ENCODE results near the gene MAGI1.

The MAGI1 gene

GRCh38 chr3:65659396-65659795 is 379.3 kb downstream of the MAGI1 start:
- Mint-ChIP-seq H3K9me3 (peaks cover 4% of the 10 kb centered on the region), H3K27ac (no peak overlapping the region)

DNA sequence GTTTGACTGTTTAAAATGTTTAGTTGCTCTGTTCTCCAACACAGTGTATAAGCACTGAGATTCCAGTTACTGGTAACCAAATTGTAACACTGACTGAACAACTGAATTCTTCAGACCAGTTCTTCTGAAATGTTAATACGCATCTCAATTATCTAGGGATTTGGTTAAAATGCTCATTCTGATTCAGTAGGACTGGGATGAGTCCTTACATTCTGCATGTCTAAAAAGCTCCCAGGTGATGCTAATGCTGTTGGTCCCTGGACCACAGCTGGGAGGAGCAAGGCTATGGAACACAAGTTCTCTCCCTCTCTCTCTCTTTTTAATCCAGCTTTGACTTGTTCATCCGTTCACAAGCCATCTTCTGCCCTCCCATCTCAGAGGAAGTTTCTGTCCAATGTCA is 380.3 kb downstream of the MAGI1 start:
- Mint-ChIP-seq H3K27ac (no peak overlapping the region), H3K9me3 (peaks cover 4% of the 10 kb centered on the region), H3K4me1 (no peaks in the 10 kb centered on the region), H3K36me3 (no peaks in the 10 kb centered on the region), H3K4me3 (no peak overlapping the region)
- ATAC-seq (no peak), DNase-seq (ENCODE audit: low spot score in 2 of 2) (no peak)

More at GRCh38 chr3:65659396-65659795, 379.3 kb downstream of the MAGI1 start:
- ATAC-seq (no peak), DNase-seq (ENCODE audit: low spot score in 2 of 2) (no peak)
- Mint-ChIP-seq H3K36me3 (no peaks in the 10 kb centered on the region), H3K4me3 (no peak overlapping the region), H3K4me1 (no peaks in the 10 kb centered on the region)

- no peak overlapping the region for H3K27ac Mint-ChIP-seq
- no peaks in the 10 kb centered on the region for H3K4me1 Mint-ChIP-seq
- no peak for ATAC-seq
- H3K4me3 Mint-ChIP-seq, result no peak overlapping the region
- no peak for DNase-seq (ENCODE audit: low spot score in 2 of 2)
- no peaks in the 10 kb centered on the region for H3K36me3 Mint-ChIP-seq
- peaks cover 9% of the 10 kb centered on the region for H3K9me3 Mint-ChIP-seq
These were observed 383.7 kb downstream of the MAGI1 start for GRCh38 chr3:65655061-65655460.

- no peak for DNase-seq (ENCODE audit: low spot score in 2 of 2)
- no peaks in the 10 kb centered on the region for H3K36me3 Mint-ChIP-seq
These were observed 385.0 kb downstream of the MAGI1 start for GRCh38 chr3:65653731-65654130.

GRCh38 chr3:65650247-65650646 is 388.5 kb downstream of the MAGI1 start:
- Mint-ChIP-seq H3K9me3 (peaks cover 18% of the 10 kb centered on the region), H3K4me1 (no peaks in the 10 kb centered on the region), H3K36me3 (no peaks in the 10 kb centered on the region), H3K4me3 (no peak overlapping the region), H3K27ac (no peak overlapping the region)
- DNase-seq (ENCODE audit: low spot score in 2 of 2) (no peak), ATAC-seq (no peak)

More at GRCh38 chr3:65653731-65654130, 385.0 kb downstream of the MAGI1 start:
- no peak overlapping the region for H3K27ac Mint-ChIP-seq
- no peak for ATAC-seq
- no peaks in the 10 kb centered on the region for H3K4me1 Mint-ChIP-seq
- H3K4me3 Mint-ChIP-seq, result no peak overlapping the region
- peaks cover 7% of the 10 kb centered on the region for H3K9me3 Mint-ChIP-seq

- no peak for DNase-seq (ENCODE audit: low spot score in 2 of 2)
- H3K36me3 Mint-ChIP-seq, result no peaks in the 10 kb centered on the region
- H3K27ac Mint-ChIP-seq, result no peak overlapping the region
- no peak for ATAC-seq
- H3K4me1 Mint-ChIP-seq, result no peaks in the 10 kb centered on the region
- no peak overlapping the region for H3K4me3 Mint-ChIP-seq
- peaks cover 26% of the 10 kb centered on the region for H3K9me3 Mint-ChIP-seq
These were observed 391.3 kb downstream of the MAGI1 start for GRCh38 chr3:65647369-65647768.

- H3K27ac Mint-ChIP-seq, result no peak overlapping the region
- H3K4me1 Mint-ChIP-seq, result no peaks in the 10 kb centered on the region
- no peak overlapping the region for H3K4me3 Mint-ChIP-seq
- H3K9me3 Mint-ChIP-seq, result peaks cover 25% of the 10 kb centered on the region
- no peak for DNase-seq (ENCODE audit: low spot score in 2 of 2)
- no peak for ATAC-seq
- no peaks in the 10 kb centered on the region for H3K36me3 Mint-ChIP-seq
These were observed 395.8 kb downstream of the MAGI1 start for GRCh38 chr3:65642883-65643282.

DNA sequence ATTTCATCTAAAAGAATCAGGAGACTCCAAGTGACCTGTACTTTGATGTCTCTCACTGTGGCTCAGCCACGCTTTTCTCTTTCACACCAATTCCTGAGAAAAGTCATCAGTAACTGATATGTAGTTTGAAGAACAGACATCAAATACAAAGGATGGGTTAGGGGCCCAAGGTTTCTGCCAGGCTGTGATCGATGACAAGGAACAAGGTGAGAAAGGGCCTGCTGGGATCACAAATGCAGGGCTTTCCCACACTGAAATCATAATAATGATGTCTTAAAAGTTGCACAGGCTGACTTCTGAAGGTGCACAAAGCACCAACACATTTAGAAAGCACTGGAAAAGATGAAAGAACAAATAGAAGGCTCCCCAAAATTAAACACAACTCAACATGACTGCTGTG is 396.9 kb downstream of the MAGI1 start:
- Mint-ChIP-seq H3K4me3 (no peak overlapping the region), H3K4me1 (no peaks in the 10 kb centered on the region), H3K27ac (no peak overlapping the region), H3K36me3 (no peaks in the 10 kb centered on the region), H3K9me3 (peaks cover 24% of the 10 kb centered on the region)
- no peak for DNase-seq (ENCODE audit: low spot score in 2 of 2)
- ATAC-seq, result no peak

GRCh38 chr3:65641045-65641444 is 397.7 kb downstream of the MAGI1 start:
- ATAC-seq, result no peak
- no peaks in the 10 kb centered on the region for H3K4me1 Mint-ChIP-seq

DNA sequence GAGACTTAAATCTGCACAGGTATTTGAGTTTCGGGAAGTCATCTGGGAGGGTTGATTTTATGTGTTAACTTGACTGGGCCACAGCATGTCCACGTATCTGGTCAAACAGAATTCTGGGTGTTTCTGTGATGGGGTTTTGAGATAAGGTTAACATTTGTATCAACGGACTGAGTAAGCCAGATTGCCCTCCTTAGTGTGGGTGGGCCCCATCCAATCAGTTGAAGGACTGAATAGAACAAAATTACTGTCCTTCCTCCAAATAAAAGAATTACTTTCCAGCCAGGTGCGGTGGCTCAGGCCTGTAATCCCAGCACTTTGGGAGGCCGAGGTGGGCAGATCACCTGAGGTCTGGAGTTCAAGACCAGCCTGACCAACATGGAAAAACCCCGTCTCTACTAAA is 399.3 kb downstream of the MAGI1 start:
- no peak for ATAC-seq
- no peaks in the 10 kb centered on the region for H3K4me1 Mint-ChIP-seq
- no peak for DNase-seq (ENCODE audit: low spot score in 2 of 2)
- H3K27ac Mint-ChIP-seq, result no peak overlapping the region
- peaks cover 13% of the 10 kb centered on the region for H3K9me3 Mint-ChIP-seq
- H3K4me3 Mint-ChIP-seq, result no peak overlapping the region
- no peaks in the 10 kb centered on the region for H3K36me3 Mint-ChIP-seq

More at GRCh38 chr3:65641045-65641444, 397.7 kb downstream of the MAGI1 start:
- Mint-ChIP-seq H3K36me3 (no peaks in the 10 kb centered on the region), H3K9me3 (peaks cover 18% of the 10 kb centered on the region), H3K27ac (no peak overlapping the region), H3K4me3 (no peak overlapping the region)
- no peak for DNase-seq (ENCODE audit: low spot score in 2 of 2)

- ATAC-seq (no peak), DNase-seq (ENCODE audit: low spot score in 2 of 2) (no peak)
- H3K4me3 Mint-ChIP-seq, result no peak overlapping the region
- H3K27ac Mint-ChIP-seq, result no peak overlapping the region
- H3K36me3 Mint-ChIP-seq, result no peaks in the 10 kb centered on the region
- peaks cover 6% of the 10 kb centered on the region for H3K9me3 Mint-ChIP-seq
- H3K4me1 Mint-ChIP-seq, result no peaks in the 10 kb centered on the region
These were observed 400.4 kb downstream of the MAGI1 start for GRCh38 chr3:65638301-65638700.

DNA sequence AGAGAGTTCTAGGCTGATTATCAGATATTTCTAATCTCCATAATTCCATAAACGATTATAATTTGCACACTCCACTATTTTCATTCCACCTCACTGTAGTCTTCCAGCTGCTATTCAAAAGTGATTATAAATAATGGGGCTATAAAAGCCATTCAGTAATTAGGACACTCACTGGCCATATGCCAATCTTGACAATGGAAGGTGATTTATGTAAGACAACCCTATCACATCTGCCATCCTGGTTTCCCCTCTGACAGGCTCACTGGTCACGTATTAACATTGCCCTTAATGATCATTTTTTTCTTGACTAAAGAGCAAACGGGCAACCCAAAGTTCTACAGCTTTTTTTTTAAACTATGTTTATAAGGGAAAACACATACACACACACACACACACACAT is 402.4 kb downstream of the MAGI1 start:
- H3K36me3 Mint-ChIP-seq, result no peaks in the 10 kb centered on the region
- H3K4me1 Mint-ChIP-seq, result no peaks in the 10 kb centered on the region
- no peak for DNase-seq (ENCODE audit: low spot score in 2 of 2)
- no peak for ATAC-seq
- H3K4me3 Mint-ChIP-seq, result no peak overlapping the region
- H3K9me3 Mint-ChIP-seq, result peaks cover 6% of the 10 kb centered on the region
- H3K27ac Mint-ChIP-seq, result no peak overlapping the region

DNA sequence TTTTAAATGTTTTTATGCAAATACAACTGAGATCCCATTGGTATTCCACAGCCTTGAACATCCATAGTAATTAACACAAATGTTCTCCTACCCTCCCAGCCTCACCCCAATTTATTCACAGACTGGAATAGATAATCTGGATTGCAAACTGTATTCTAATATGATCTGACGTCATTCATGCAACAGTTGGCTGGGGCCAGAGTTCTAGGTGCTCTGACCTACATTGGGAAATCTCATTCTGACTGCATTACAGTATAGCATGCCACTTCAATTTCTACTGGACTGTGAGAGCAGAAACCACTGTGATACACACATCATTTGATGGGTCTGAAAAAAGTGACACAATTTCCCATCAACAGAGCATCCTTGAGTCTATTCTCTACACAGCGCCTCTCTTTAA is 403.1 kb downstream of the MAGI1 start:
- Mint-ChIP-seq H3K27ac (no peak overlapping the region), H3K9me3 (peaks cover 9% of the 10 kb centered on the region), H3K36me3 (no peaks in the 10 kb centered on the region), H3K4me1 (no peaks in the 10 kb centered on the region), H3K4me3 (no peak overlapping the region)
- no peak for DNase-seq (ENCODE audit: low spot score in 2 of 2)
- ATAC-seq, result no peak

- H3K9me3 Mint-ChIP-seq, result peaks cover 11% of the 10 kb centered on the region
- H3K4me1 Mint-ChIP-seq, result no peaks in the 10 kb centered on the region
- ATAC-seq, result no peak
- H3K36me3 Mint-ChIP-seq, result no peaks in the 10 kb centered on the region
- no peak overlapping the region for H3K4me3 Mint-ChIP-seq
- H3K27ac Mint-ChIP-seq, result no peak overlapping the region
- DNase-seq (ENCODE audit: low spot score in 2 of 2), result no peak
These were observed 405.6 kb downstream of the MAGI1 start for GRCh38 chr3:65633018-65633638.

GRCh38 chr3:65632414-65632813 is 406.3 kb downstream of the MAGI1 start:
- ATAC-seq (no peak), DNase-seq (ENCODE audit: low spot score in 2 of 2) (no peak)
- Mint-ChIP-seq H3K4me1 (no peaks in the 10 kb centered on the region), H3K9me3 (peaks cover 14% of the 10 kb centered on the region), H3K27ac (no peak overlapping the region), H3K36me3 (no peaks in the 10 kb centered on the region), H3K4me3 (no peak overlapping the region)

- Mint-ChIP-seq H3K36me3 (no peaks in the 10 kb centered on the region), H3K4me1 (no peaks in the 10 kb centered on the region), H3K4me3 (no peak overlapping the region), H3K27ac (no peak overlapping the region), H3K9me3 (peaks cover 16% of the 10 kb centered on the region)
- ATAC-seq (no peak), DNase-seq (ENCODE audit: low spot score in 2 of 2) (no peak)
These were observed 409.7 kb downstream of the MAGI1 start for GRCh38 chr3:65628978-65629377.

- Mint-ChIP-seq H3K4me3 (no peak overlapping the region), H3K36me3 (no peaks in the 10 kb centered on the region), H3K27ac (no peak overlapping the region), H3K4me1 (no peaks in the 10 kb centered on the region), H3K9me3 (peaks cover 16% of the 10 kb centered on the region)
- no peak for DNase-seq (ENCODE audit: low spot score in 2 of 2)
- no peak for ATAC-seq
These were observed 411.7 kb downstream of the MAGI1 start for GRCh38 chr3:65627062-65627461.
